ENCODE results near the gene OMA1.

- TF ChIP-seq CTCF (conservative IDR thresholded peaks at IDR 0.05) (no peak), EZH2 (IDR thresholded peaks at IDR 0.05; ENCODE audit: low read depth) (no peak)
Measured at GRCh38 chr1:58577654-58578030, 31.1 kb upstream of the OMA1 start.

Data from PC-9 (cell line).